Activated naive CD4-positive, alpha-beta T cell treated with anti-CD3 and anti-CD28 coated beads, Interleukin-2, amount 50 U/mL, for 72 hours (primary cell): ENCODE data around the gene ZDHHC24. TPM values are rescaled to one million over a fixed set of nuclear protein-coding genes. Genes with fewer than 3 reads are reported as not detected.
A peak's percentile ranks its signal among the peaks of the same experiment; 100 is the strongest.

Experiments
- ATAC-seq, 2 donors: fragments of 150-1000 bp; cut with Tn5 transposase; 2 replicates each; pipeline ENCODE4 v1.10.0; 2021; ENCODE audit warnings: mild to moderate bottlenecking in 2 of 2, moderate library complexity in 2 of 2
- DNase-seq, 2 donors: peaks; one replicate each; pipeline ENCODE4 v3.0.0; 2021 to 2022; ENCODE audit warnings: low spot score in 2 of 2
- H3K27ac Mint-ChIP-seq, 2 donors: one replicate each; pipeline ENCODE4 v1.8.0; 2022; ENCODE audit warnings: mild to moderate bottlenecking in 2 of 2, mixed read lengths in 2 of 2
- H3K36me3 Mint-ChIP-seq, 2 donors: one replicate each; pipeline ENCODE4 v1.8.0; 2022; ENCODE audit warnings: mixed read lengths in 2 of 2
- H3K9me3 Mint-ChIP-seq, 2 donors: one replicate each; pipeline ENCODE4 v1.8.0; 2022; ENCODE audit warnings: mixed read lengths in 2 of 2
- total RNA-seq, 2 donors: library from RNA; stranded (reverse); gene quantifications; one replicate each; pipeline ENCODE4 v1.2.3, GENCODE V29; 2022

ZDHHC24 gene
- total RNA-seq, 2 donors from 2014 or later: 14.0 to 15.4 TPM

DNA sequence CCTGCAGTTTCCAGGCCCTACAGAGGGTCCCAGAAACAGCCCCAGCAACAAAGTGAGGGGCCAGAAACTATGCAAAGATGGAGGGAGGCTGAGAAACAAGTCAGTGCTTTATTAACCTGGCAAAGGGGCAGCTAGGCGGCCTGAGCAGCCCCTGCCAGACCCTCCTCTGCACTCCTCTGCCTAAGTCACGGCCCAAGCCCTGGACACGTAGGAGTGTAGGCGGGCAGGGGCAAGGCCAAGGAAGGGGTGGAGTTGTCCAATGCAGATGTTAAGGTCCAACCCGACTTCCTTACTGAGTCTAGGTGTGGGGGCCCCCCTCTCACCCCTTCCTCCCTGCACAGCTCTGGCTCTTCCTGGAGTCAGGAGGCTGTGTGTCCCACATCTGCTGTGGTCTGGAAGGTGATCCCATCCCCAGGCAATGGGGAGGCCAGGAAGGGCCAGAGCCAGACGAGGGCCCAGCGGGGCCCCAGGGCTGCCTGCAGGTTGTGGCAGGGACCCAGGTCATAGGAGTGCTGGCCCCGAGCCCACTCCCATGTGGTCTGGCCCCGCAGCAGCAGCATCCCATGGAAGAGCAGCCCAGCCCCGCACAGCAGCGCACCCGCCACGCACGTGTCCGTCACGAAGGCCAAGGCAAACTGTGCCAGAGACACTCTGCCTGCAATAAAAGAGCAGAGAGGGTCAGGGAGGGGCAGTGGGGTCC, 6.5 kb downstream of the ZDHHC24 start:
- no peak for DNase-seq
- no peaks in the 10 kb centered on the region for H3K9me3 Mint-ChIP-seq
- H3K27ac Mint-ChIP-seq: peak overlapping the region in 1 of 2 donors; percentile 46
- no peak for ATAC-seq
- H3K36me3 Mint-ChIP-seq: no peaks in the 10 kb centered on the region

- ATAC-seq (no peak), DNase-seq (no peak)
- Mint-ChIP-seq H3K9me3 (no peaks in the 10 kb centered on the region), H3K36me3 (no peaks in the 10 kb centered on the region), H3K27ac (peak overlapping the region; percentile 30 to 48)
Measured at GRCh38 chr11:66532784-66533183, 13.1 kb downstream of the ZDHHC24 start.

DNA sequence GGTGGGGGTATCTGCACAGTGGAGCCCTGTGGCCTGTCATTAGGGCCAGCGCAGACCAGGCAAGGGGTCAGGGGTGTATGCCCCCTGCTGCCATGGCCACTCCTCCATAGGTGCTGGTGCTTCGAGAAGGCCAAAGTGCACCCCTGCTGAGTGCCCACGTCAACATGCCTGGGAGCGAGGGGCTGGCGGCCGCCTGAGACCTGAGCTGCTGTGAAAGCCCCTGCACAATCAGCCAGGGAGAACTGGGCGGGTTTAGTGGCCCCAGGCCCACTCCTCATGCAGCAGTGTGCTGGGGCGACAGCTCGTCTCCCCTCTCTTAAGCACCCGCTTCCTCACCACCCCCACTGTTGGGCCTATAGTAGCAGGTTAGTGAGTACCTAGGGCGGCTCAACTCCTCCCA, 14.0 kb downstream of the ZDHHC24 start:
- Mint-ChIP-seq H3K36me3 (no peaks in the 10 kb centered on the region), H3K27ac (peak overlapping the region in 1 of 2 donors; percentile 24), H3K9me3 (no peaks in the 10 kb centered on the region)
- no peak for ATAC-seq
- DNase-seq: no peak

- Mint-ChIP-seq H3K27ac (no peak overlapping the region), H3K36me3 (no peaks in the 10 kb centered on the region), H3K9me3 (no peaks in the 10 kb centered on the region)
- DNase-seq (no peak), ATAC-seq (no peak)
Measured at GRCh38 chr11:66530927-66531709, 14.7 kb downstream of the ZDHHC24 start.

DNA sequence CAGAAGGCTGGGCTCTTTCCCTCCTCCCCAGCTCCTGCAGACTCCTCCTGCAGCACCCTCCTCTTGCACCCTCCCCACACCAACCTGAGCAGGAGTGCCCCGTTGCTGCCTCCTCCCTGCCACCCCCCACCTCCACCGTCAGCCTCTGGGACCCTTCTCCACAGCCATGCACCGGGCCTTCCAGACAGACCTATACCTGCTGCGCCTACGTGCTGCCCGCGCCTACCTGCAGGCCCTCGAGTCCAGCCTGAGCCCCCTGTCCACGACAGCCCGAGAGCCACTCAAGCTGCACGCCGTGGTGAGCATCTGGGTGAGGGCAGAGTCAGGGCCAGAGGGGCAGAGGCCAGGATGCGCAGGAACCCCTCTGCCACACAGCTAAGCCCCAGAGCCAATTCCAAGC, 16.2 kb downstream of the ZDHHC24 start:
- no peak for DNase-seq
- Mint-ChIP-seq H3K27ac (no peak overlapping the region), H3K36me3 (no peaks in the 10 kb centered on the region), H3K9me3 (no peaks in the 10 kb centered on the region)
- no peak for ATAC-seq

DNA sequence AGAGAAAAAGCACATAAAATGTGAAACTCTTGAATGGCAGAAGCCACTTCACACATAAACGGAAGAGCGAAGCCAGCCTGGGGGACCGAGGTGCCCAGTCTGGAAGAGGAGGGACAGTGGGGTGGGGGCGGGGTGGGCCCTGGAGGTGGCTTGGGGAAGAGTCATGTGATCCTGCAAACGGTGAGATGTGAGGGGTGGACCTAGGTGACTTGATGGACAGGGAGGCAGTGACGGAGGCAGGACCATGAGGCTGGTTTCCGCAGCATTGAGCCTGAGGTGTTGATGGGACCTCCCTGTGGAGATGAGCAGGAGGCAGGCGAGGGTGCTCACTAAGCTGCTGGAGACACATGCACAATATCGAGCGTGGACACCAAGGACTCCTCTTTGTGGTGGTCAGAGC, 16.8 kb downstream of the ZDHHC24 start:
- DNase-seq: no peak
- ATAC-seq: no peak
- Mint-ChIP-seq H3K36me3 (no peaks in the 10 kb centered on the region), H3K9me3 (no peaks in the 10 kb centered on the region), H3K27ac (peak overlapping the region in 1 of 2 donors; percentile 5)

- DNase-seq (no peak), ATAC-seq (no peak)
- Mint-ChIP-seq H3K36me3 (no peaks in the 10 kb centered on the region), H3K27ac (no peak overlapping the region), H3K9me3 (no peaks in the 10 kb centered on the region)
Measured at GRCh38 chr11:66524304-66525040, 21.4 kb downstream of the ZDHHC24 start.

- H3K9me3 Mint-ChIP-seq: no peaks in the 10 kb centered on the region
- DNase-seq (no peak), ATAC-seq (no peak)
Measured at GRCh38 chr11:66523611-66524010, 22.2 kb downstream of the ZDHHC24 start.

DNA sequence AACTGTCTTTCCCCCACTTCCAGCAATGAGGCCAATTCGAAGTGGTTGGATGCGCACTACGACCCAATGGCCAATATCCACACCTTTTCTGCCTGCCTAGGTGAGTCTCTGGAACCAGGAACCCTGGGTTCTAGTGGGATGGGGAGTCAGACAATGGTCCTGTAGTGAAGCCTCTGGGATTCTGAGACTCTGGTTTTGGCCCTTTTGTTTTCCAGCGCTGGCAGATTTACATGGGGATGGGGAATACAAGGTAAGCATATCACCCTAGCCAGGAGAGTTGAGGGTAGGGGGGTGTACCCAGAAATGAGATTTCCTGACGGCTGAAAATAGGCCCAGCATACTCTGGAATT, 34.9 kb downstream of the ZDHHC24 start:
- no peak for ATAC-seq
- peak overlapping the region; percentile 71 to 85 for H3K27ac Mint-ChIP-seq
- H3K36me3 Mint-ChIP-seq: peaks cover 0 to 5% of the 10 kb centered on the region in 2 donors

More at GRCh38 chr11:66523611-66524010, 22.2 kb downstream of the ZDHHC24 start:
- Mint-ChIP-seq H3K36me3 (no peaks in the 10 kb centered on the region), H3K27ac (no peak overlapping the region)

GRCh38 chr11:66510271-66510989, 35.4 kb downstream of the ZDHHC24 start, which contains the start of gene BBS1:
Gene BBS1, plus strand, starts transcription at chr11:66510635. Its CDS starts 25 bp downstream, at chr11:66510660.
- Mint-ChIP-seq H3K36me3 (peaks cover 0 to 5% of the 10 kb centered on the region in 2 donors), H3K9me3 (no peaks in the 10 kb centered on the region), H3K27ac (peak within 1 kb of the TSS; percentile 71 to 85)
- DNase-seq: peak; percentile 78 to 88
- ATAC-seq: peak; percentile 97 to 99

More for the DNA sequence above, 34.9 kb downstream of the ZDHHC24 start:
- no peak for DNase-seq
- H3K9me3 Mint-ChIP-seq: no peaks in the 10 kb centered on the region

GRCh38 chr11:66509131-66509561, 36.7 kb downstream of the ZDHHC24 start:
- DNase-seq: no peak

DNA sequence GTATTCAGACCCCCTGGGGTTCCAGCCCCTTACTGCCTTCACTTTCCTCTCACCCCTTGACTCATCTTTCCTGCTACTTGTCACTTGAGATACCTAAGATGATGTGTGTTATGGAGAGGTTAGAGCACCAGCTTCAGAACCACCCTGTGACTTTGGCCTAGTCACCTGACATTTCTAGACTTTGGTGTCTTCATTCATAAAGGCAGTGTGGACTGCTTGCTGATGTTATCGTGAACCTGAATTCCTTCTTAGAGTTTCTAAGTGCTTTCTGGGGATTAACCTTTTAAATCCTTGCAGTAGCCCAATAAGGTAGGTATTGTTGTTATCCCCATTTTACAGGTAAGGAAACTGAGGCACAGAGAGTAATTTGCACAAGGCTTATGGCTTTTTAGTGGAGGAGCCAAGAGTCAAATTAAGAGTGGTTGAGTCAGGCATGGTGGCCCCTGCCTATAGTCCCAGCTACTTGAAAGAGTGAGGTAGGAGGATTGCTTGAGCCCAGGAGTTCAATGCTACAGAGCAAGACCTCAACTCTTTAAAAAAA, 40.5 kb downstream of the ZDHHC24 start:
- no peak for DNase-seq
- ATAC-seq: no peak
- Mint-ChIP-seq H3K36me3 (peaks cover 0 to 5% of the 10 kb centered on the region in 2 donors), H3K27ac (peak overlapping the region in 1 of 2 donors; percentile 50), H3K9me3 (no peaks in the 10 kb centered on the region)

More at GRCh38 chr11:66509131-66509561, 36.7 kb downstream of the ZDHHC24 start:
- ATAC-seq: no peak
- no peaks in the 10 kb centered on the region for H3K9me3 Mint-ChIP-seq
- peak overlapping the region in 1 of 2 donors; percentile 44 for H3K27ac Mint-ChIP-seq
- H3K36me3 Mint-ChIP-seq: peaks cover 0 to 5% of the 10 kb centered on the region in 2 donors

GRCh38 chr11:66498506-66498905, 47.3 kb downstream of the ZDHHC24 start:
- no peak overlapping the region for H3K27ac Mint-ChIP-seq
- H3K36me3 Mint-ChIP-seq: peaks cover 5% of the 10 kb centered on the region in 2 donors
- no peak for ATAC-seq
- DNase-seq: no peak
- H3K9me3 Mint-ChIP-seq: no peaks in the 10 kb centered on the region

DNA sequence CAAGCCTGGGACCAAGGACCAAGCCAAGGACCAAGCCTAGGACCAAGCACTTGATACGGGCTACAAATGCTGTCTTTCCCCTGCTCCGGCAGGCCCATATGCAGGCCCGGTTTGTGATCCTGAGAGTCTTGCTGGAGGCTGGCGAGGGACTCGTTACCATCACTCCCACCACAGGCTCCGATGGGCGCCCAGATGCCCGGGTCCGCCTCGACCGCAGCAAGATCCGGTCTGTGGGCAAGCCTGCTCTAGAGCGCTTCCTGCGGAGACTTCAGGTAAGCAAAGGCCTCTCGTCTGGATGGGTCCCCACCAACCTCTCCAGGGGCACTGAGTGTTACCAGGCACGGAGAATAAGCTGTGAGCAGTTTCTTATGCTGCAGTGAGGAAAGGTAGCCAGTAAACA, 48.6 kb downstream of the ZDHHC24 start:
- H3K9me3 Mint-ChIP-seq: no peaks in the 10 kb centered on the region
- ATAC-seq (no peak), DNase-seq (no peak)
- peaks cover 5% of the 10 kb centered on the region in 2 donors for H3K36me3 Mint-ChIP-seq
- no peak overlapping the region for H3K27ac Mint-ChIP-seq

- ATAC-seq: no peak
- Mint-ChIP-seq H3K36me3 (peaks cover 5% of the 10 kb centered on the region in 2 donors), H3K9me3 (no peaks in the 10 kb centered on the region), H3K27ac (no peak overlapping the region)
- peak in 1 of 2 donors; percentile 40 for DNase-seq
Measured at GRCh38 chr11:66495401-66495854, 50.4 kb downstream of the ZDHHC24 start.

GRCh38 chr11:66494935-66495334, 50.9 kb downstream of the ZDHHC24 start:
- no peak for DNase-seq
- Mint-ChIP-seq H3K36me3 (peaks cover 5% of the 10 kb centered on the region in 2 donors), H3K27ac (no peak overlapping the region), H3K9me3 (no peaks in the 10 kb centered on the region)
- ATAC-seq: no peak
